CD4-positive, alpha-beta T cell (primary cell): ENCODE data around the gene TTC39B. TPM values are rescaled to one million over a fixed set of nuclear protein-coding genes. Genes with fewer than 3 reads are reported as not detected.

ENCODE experiments used
- ATAC-seq: fragments of 200-7000 bp; cut with Tn5 transposase; one replicate; pipeline ENCODE4 v1.10.0; 2022; ENCODE audit warnings: mild to moderate bottlenecking; ENCODE audit not compliant: poor library complexity
- CTCF ChIA-PET: fragments of 350-600 bp; sonication (Branson Sonifier 250); formaldehyde crosslinking; loops from one replicate; lab custom pipeline; 2021; ENCODE audit warnings: antibody characterized with exemption, inconsistent platforms; lab: Charles Lee
- POLR2A ChIA-PET: fragments of 350-600 bp; sonication (Branson Sonifier 250); formaldehyde crosslinking; loops from one replicate; lab custom pipeline; 2021; ENCODE audit warnings: antibody characterized with exemption, inconsistent platforms; lab: Charles Lee
- DNase-seq, 14 experiments: peaks; one replicate each; pipeline ENCODE4 v3.0.0-alpha.2; 2013 to 2020; ENCODE audit warnings: mixed read lengths in 2 of 14
- H3K27ac ChIP-seq, 2 donors: one replicate each; pipeline versions ENCODE4 v1.5.1 to v1.7.0; 2013; ENCODE audit warnings: low read length in 2 of 2, low read depth in 1 of 2, mild to moderate bottlenecking in 1 of 2
- H3K27me3 ChIP-seq, 2 experiments: 1 replicate in 1 of 2; 2 replicates in 1 of 2; pipeline versions ENCODE4 v1.6.1 to v1.7.0; 2013; ENCODE audit warnings: low read length in 2 of 2, control low read depth in 1 of 2, mild to moderate bottlenecking in 1 of 2, moderate library complexity in 1 of 2; ENCODE audit not compliant: insufficient read depth in 2 of 2, control insufficient read depth in 1 of 2
- H3K36me3 ChIP-seq: one replicate; pipeline ENCODE4 v1.6.1; 2013; ENCODE audit warnings: low read length, control low read depth; ENCODE audit not compliant: insufficient read depth
- H3K4me1 ChIP-seq: one replicate; pipeline ENCODE4 v1.6.1; 2013; ENCODE audit warnings: low read length, control low read depth; ENCODE audit not compliant: insufficient read depth
- H3K4me3 ChIP-seq: one replicate; pipeline ENCODE4 v1.5.1; 2013; ENCODE audit warnings: mild to moderate bottlenecking, low read length, moderate library complexity
- H3K9me3 ChIP-seq, 2 experiments: 1 replicate in 1 of 2; 2 replicates in 1 of 2; pipeline versions ENCODE4 v1.6.1 to v1.7.0; 2013; ENCODE audit warnings: low read length in 2 of 2, mild to moderate bottlenecking in 2 of 2, control low read depth in 1 of 2, moderate library complexity in 1 of 2; ENCODE audit not compliant: control insufficient read depth in 1 of 2, insufficient read depth in 1 of 2
- H3K27ac Mint-ChIP-seq: one replicate; pipeline ENCODE4 v1.8.0; 2020; ENCODE audit warnings: mixed read lengths
- H3K27me3 Mint-ChIP-seq: one replicate; pipeline ENCODE4 v1.8.0; 2021; ENCODE audit warnings: mixed read lengths
- H3K36me3 Mint-ChIP-seq: one replicate; pipeline ENCODE4 v1.8.0; 2021; ENCODE audit warnings: low read depth, mixed read lengths
- H3K4me1 Mint-ChIP-seq: one replicate; pipeline ENCODE4 v1.8.0; 2021; ENCODE audit warnings: low read depth, mixed read lengths
- H3K4me3 Mint-ChIP-seq: one replicate; pipeline ENCODE4 v1.8.0; 2020; ENCODE audit warnings: mild to moderate bottlenecking, mixed read lengths
- H3K9me3 Mint-ChIP-seq: one replicate; pipeline ENCODE4 v1.8.0; 2020; ENCODE audit warnings: mixed read lengths
- intact Hi-C, 2 experiments: fragments of 100-400 bp; cut with DNase I in 1 of 2; cut with micrococcal nuclease in 1 of 2; formaldehyde crosslinking; loops; one replicate each; pipeline versions ENCODE4 v1.15.1 to v1.9.0; 2023 to 2025; cut with DNase I, micrococcal nuclease
- total RNA-seq, 174 experiments: library from RNA in 2 of 174; stranded (reverse) in 2 of 174; gene quantifications; one replicate each; pipeline ENCODE4 v1.2.3 and lab custom pipeline; 2021 to 2026
- TF ChIP-seq, protein P1 (sequence below): fragments of 200-600 bp; IDR thresholded peaks from one replicate; pipeline ENCODE4 v1.8.0; 2022; ENCODE audit warnings: antibody characterized with exemption, mild to moderate bottlenecking

TTC39B gene
- total RNA-seq, 2 experiments from 2014 or later = 37.6 to 43.6 TPM

DNA sequence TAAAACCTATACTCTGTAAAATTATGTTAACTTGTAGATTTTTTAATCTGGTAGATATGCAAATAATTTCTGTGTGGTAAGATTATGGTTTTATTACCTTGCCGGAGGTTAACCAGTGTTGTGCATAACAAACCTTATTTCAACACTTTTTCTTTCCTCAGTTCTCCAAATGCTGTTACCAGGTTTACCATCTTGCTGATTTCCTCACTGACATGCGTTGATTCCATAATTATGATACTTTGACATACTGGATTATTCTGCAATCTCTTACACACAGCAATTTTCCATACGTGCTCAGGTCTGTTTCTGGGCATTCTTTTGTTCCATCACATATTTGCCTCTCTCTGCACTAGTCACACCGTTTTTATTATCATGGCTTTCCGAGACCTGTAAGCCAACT, 77.6 kb downstream of the TTC39B start:
- no peaks in the 10 kb centered on the region for H3K27me3 ChIP-seq
- no peak overlapping the region for H3K27ac Mint-ChIP-seq
- DNase-seq = no peak
- intact Hi-C loops = no loop called here
- peaks cover 30% of the 10 kb centered on the region for H3K36me3 Mint-ChIP-seq
- no peaks in the 10 kb centered on the region for H3K9me3 Mint-ChIP-seq
- peaks cover 35% of the 10 kb centered on the region for H3K4me1 Mint-ChIP-seq
- H3K4me3 ChIP-seq = no peak overlapping the region
- H3K9me3 ChIP-seq = peaks cover 0 to 5% of the 10 kb centered on the region in 2 experiments
- H3K27me3 Mint-ChIP-seq = no peaks in the 10 kb centered on the region
- POLR2A ChIA-PET = no interaction called here
- H3K36me3 ChIP-seq = peaks cover 4% of the 10 kb centered on the region
- TF ChIP-seq, protein P1, sequence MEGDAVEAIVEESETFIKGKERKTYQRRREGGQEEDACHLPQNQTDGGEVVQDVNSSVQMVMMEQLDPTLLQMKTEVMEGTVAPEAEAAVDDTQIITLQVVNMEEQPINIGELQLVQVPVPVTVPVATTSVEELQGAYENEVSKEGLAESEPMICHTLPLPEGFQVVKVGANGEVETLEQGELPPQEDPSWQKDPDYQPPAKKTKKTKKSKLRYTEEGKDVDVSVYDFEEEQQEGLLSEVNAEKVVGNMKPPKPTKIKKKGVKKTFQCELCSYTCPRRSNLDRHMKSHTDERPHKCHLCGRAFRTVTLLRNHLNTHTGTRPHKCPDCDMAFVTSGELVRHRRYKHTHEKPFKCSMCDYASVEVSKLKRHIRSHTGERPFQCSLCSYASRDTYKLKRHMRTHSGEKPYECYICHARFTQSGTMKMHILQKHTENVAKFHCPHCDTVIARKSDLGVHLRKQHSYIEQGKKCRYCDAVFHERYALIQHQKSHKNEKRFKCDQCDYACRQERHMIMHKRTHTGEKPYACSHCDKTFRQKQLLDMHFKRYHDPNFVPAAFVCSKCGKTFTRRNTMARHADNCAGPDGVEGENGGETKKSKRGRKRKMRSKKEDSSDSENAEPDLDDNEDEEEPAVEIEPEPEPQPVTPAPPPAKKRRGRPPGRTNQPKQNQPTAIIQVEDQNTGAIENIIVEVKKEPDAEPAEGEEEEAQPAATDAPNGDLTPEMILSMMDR = no peak
- no peak overlapping the region for H3K27ac ChIP-seq
- no peak overlapping the region for H3K4me3 Mint-ChIP-seq
- no peak for ATAC-seq
- CTCF ChIA-PET = no interaction called here
- H3K4me1 ChIP-seq = no peaks in the 10 kb centered on the region

DNA sequence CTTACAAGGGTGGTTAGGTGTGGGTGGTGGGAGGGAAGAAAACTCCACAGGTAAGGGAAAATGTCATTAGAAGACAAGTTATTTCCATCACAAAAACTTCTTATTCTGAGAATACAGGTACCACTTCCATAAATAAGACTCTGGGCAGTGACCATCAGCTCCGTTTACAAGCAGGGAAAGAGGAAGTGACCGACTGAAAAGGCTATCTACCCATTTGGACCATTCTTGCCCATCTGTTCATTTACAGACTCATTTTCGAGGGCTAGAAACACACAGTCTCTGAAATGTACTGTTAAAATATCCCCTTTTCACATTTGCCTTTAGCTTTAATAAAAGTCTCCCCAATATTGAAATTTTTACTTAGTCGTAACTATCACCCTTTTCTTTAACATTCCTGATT, 79.5 kb downstream of the TTC39B start:
- intact Hi-C loops = no loop called here
- peaks cover 0 to under 1% of the 10 kb centered on the region in 2 experiments for H3K9me3 ChIP-seq
- ChIA-PET POLR2A (interaction anchor here (0.9 kb wide), 1 partner anchor 10 kb away, joined by 5 read pairs; no protein-coding TSS in a partner anchor), CTCF (interaction anchor here (0.5 to 1.1 kb wide), 2 partner anchors 14 to 199 kb away, joined by 3 to 4 read pairs; no protein-coding TSS in a partner anchor)
- H3K4me3 ChIP-seq = no peak overlapping the region
- TF ChIP-seq, protein P1 = no peak
- Mint-ChIP-seq H3K27ac (peak overlapping the region; percentile 36), H3K4me1 (peaks cover 40% of the 10 kb centered on the region), H3K27me3 (no peaks in the 10 kb centered on the region), H3K36me3 (peaks cover 45% of the 10 kb centered on the region), H3K9me3 (no peaks in the 10 kb centered on the region), H3K4me3 (no peak overlapping the region)
- ATAC-seq = no peak
- H3K36me3 ChIP-seq = peaks cover 16% of the 10 kb centered on the region
- H3K27ac ChIP-seq = no peak overlapping the region
- no peaks in the 10 kb centered on the region for H3K4me1 ChIP-seq
- no peaks in the 10 kb centered on the region for H3K27me3 ChIP-seq
- no peak for DNase-seq

DNA sequence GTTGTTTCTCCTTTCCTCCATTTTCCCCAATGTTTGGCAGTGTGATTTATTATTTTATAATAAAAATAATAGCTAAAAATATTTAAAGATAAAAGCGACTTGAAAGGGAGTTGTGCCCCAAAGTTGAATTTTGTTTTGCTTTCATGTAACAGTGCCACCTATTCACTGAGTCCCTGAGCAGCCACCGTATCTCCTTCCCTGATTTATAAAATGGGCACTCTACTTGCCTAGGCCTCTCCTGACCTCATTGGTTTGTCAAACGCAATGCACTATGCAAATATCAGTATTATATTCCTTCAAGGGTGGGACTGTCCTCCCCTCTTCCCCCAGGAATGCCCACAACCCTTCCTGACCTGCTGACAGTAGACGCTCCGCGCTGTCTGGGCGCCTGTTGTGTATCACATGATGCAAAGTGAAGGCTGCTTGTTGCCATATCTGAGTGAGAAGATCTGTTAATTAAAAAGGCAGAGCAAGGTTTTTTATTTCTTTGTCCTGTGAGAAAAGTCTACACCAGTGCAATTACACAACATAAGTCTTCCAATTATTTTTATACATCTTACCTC, 81.4 kb downstream of the TTC39B start:
- no peak for ATAC-seq
- H3K27ac Mint-ChIP-seq = peak overlapping the region; percentile 36
- TF ChIP-seq, protein P1 = no peak

More for the DNA sequence above, 81.4 kb downstream of the TTC39B start:
- no peak for DNase-seq
- H3K36me3 Mint-ChIP-seq = peaks cover 54% of the 10 kb centered on the region
- H3K27me3 Mint-ChIP-seq = no peaks in the 10 kb centered on the region
- ChIA-PET CTCF (no interaction called here), POLR2A (no interaction called here)
- H3K36me3 ChIP-seq = peaks cover 19% of the 10 kb centered on the region
- no peaks in the 10 kb centered on the region for H3K4me1 ChIP-seq
- H3K4me3 Mint-ChIP-seq = no peak overlapping the region
- intact Hi-C loops = no loop called here
- H3K9me3 ChIP-seq = no peaks in the 10 kb centered on the region
- no peaks in the 10 kb centered on the region for H3K27me3 ChIP-seq
- no peak overlapping the region for H3K27ac ChIP-seq
- no peaks in the 10 kb centered on the region for H3K9me3 Mint-ChIP-seq
- no peak overlapping the region for H3K4me3 ChIP-seq
- peaks cover 36% of the 10 kb centered on the region for H3K4me1 Mint-ChIP-seq
